SK-N-SH treated with all-trans-retinoic acid at 6 μM for 48 hours (cell line): ENCODE measurements around the gene FOXE3.

Experiments used
- GLIS3 ChIP-seq: fragments of 250-450 bp; sonication (Bioruptor Pico); IDR thresholded peaks from 2 replicates; pipeline ENCODE4 v1.5.0; 2020; ENCODE audit warnings: mild to moderate bottlenecking, moderate library complexity
- ISL1 ChIP-seq: fragments of 250-450 bp; sonication (Bioruptor Pico); IDR thresholded peaks from 2 replicates; pipeline ENCODE4 v2.1.2; 2022; ENCODE audit warnings: mild to moderate bottlenecking, moderate library complexity
- ZNF70 ChIP-seq: fragments of 450-650 bp; formaldehyde crosslinking; IDR thresholded peaks from 2 replicates; pipeline ENCODE4 v1.5.0; 2020; ENCODE audit warnings: mild to moderate bottlenecking, moderate library complexity
- TF ChIP-seq, protein P1 (sequence below): fragments of 250-450 bp; sonication (Bioruptor Pico); IDR thresholded peaks from 2 replicates; pipeline ENCODE4 v1.5.0; 2020; ENCODE audit warnings: mild to moderate bottlenecking, moderate library complexity

- TF ChIP-seq ISL1 (CRISPR knock-in tag) = no peak
- no peak for TF ChIP-seq GLIS3 (CRISPR knock-in tag)
- TF ChIP-seq ZNF70 (CRISPR knock-in tag) = no peak
- TF ChIP-seq, protein P1, sequence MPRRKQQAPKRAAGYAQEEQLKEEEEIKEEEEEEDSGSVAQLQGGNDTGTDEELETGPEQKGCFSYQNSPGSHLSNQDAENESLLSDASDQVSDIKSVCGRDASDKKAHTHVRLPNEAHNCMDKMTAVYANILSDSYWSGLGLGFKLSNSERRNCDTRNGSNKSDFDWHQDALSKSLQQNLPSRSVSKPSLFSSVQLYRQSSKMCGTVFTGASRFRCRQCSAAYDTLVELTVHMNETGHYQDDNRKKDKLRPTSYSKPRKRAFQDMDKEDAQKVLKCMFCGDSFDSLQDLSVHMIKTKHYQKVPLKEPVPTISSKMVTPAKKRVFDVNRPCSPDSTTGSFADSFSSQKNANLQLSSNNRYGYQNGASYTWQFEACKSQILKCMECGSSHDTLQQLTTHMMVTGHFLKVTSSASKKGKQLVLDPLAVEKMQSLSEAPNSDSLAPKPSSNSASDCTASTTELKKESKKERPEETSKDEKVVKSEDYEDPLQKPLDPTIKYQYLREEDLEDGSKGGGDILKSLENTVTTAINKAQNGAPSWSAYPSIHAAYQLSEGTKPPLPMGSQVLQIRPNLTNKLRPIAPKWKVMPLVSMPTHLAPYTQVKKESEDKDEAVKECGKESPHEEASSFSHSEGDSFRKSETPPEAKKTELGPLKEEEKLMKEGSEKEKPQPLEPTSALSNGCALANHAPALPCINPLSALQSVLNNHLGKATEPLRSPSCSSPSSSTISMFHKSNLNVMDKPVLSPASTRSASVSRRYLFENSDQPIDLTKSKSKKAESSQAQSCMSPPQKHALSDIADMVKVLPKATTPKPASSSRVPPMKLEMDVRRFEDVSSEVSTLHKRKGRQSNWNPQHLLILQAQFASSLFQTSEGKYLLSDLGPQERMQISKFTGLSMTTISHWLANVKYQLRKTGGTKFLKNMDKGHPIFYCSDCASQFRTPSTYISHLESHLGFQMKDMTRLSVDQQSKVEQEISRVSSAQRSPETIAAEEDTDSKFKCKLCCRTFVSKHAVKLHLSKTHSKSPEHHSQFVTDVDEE (CRISPR knock-in tag) = no peak
Measured at GRCh38 chr1:47442202-47442601, 26.1 kb downstream of the FOXE3 start.
